ENCODE data around the gene TRANK1.
A peak's percentile ranks its signal among the peaks of the same experiment; 100 is the strongest.
"Not testable (repeated sequence)": the region's sequence is repeated elsewhere in the genome, so short reads cannot be mapped to it uniquely, and the experiment has no call there.

The TRANK1 gene

GRCh38 chr3:36911990-36912804, 32.7 kb downstream of the TRANK1 start:
- DNase-seq: peak; percentile 44

- no peak for DNase-seq
Measured at GRCh38 chr3:36909666-36910065, 35.2 kb downstream of the TRANK1 start.

- no peak for DNase-seq
Measured at GRCh38 chr3:36909181-36909580, 35.7 kb downstream of the TRANK1 start.

- no peak for DNase-seq
Measured at GRCh38 chr3:36908647-36909180, 36.1 kb downstream of the TRANK1 start.

GRCh38 chr3:36907911-36908646, 36.8 kb downstream of the TRANK1 start:
- DNase-seq: no peak

GRCh38 chr3:36906504-36907149, 38.2 kb downstream of the TRANK1 start:
- DNase-seq: no peak

GRCh38 chr3:36905545-36905944, 39.3 kb downstream of the TRANK1 start:
- no peak for DNase-seq

GRCh38 chr3:36904641-36905040, 40.2 kb downstream of the TRANK1 start:
- DNase-seq: no peak

- not testable (repeated sequence) for DNase-seq
Measured at GRCh38 chr3:36904065-36904464, 40.8 kb downstream of the TRANK1 start.

- DNase-seq: no peak
Measured at GRCh38 chr3:36903119-36903882, 41.6 kb downstream of the TRANK1 start.

- no peak for DNase-seq
Measured at GRCh38 chr3:36901588-36901987, 43.3 kb downstream of the TRANK1 start.

- no peak for DNase-seq
Measured at GRCh38 chr3:36900474-36901443, 44.1 kb downstream of the TRANK1 start.

GRCh38 chr3:36895496-36896409, 49.1 kb downstream of the TRANK1 start:
- no peak for DNase-seq

GRCh38 chr3:36894914-36895313, 49.9 kb downstream of the TRANK1 start:
- DNase-seq: no peak

GRCh38 chr3:36893826-36894225, 51.0 kb downstream of the TRANK1 start:
- no peak for DNase-seq

GRCh38 chr3:36893137-36893557, 51.7 kb downstream of the TRANK1 start:
- no peak for DNase-seq

- DNase-seq: no peak
Measured at GRCh38 chr3:36892457-36893136, 52.3 kb downstream of the TRANK1 start.

- DNase-seq: peak; percentile 52
Measured at GRCh38 chr3:36891701-36892160, 53.1 kb downstream of the TRANK1 start.

GRCh38 chr3:36891097-36891496, 53.8 kb downstream of the TRANK1 start:
- DNase-seq: not testable (repeated sequence)
